Ureter (tissue), 1 donor: ENCODE results near the gene FRK. TPM values are rescaled to one million over a fixed set of nuclear protein-coding genes. Genes with fewer than 3 reads are reported as not detected.
"Not testable (repeated sequence)": the region's sequence is repeated elsewhere in the genome, so short reads cannot be mapped to it uniquely, and the experiment has no call there.

ENCODE experiments used
- DNase-seq: peaks from one replicate; pipeline ENCODE4 v3.0.0-alpha.2; 2020; ENCODE audit warnings: low spot score
- total RNA-seq: library from RNA; stranded (reverse); gene quantifications from one replicate; pipeline ENCODE4 v1.2.4, GENCODE V29; 2023
- donor health status: DM: yes; HTN: yes; CAD: no.

Gene FRK
- total RNA-seq, 1 donor from 2014 or later, result 11.5 TPM

- no peak for DNase-seq
These were observed 52.0 kb downstream of the FRK start for GRCh38 chr6:116008470-116009243.

- DNase-seq, result no peak
These were observed 55.6 kb downstream of the FRK start for GRCh38 chr6:116004841-116005815.

- DNase-seq, result no peak
These were observed 57.0 kb downstream of the FRK start for GRCh38 chr6:116003668-116004067.

GRCh38 chr6:116002756-116003155 lies 57.9 kb downstream of the FRK start:
- DNase-seq, result no peak

GRCh38 chr6:115999235-115999634 lies 61.5 kb downstream of the FRK start:
- no peak for DNase-seq

- DNase-seq, result no peak
These were observed 62.6 kb downstream of the FRK start for GRCh38 chr6:115997990-115998585.

- DNase-seq, result no peak
These were observed 74.7 kb downstream of the FRK start for GRCh38 chr6:115986026-115986425.

- DNase-seq, result no peak
These were observed 75.9 kb downstream of the FRK start for GRCh38 chr6:115984809-115985208.

GRCh38 chr6:115983998-115984397 lies 76.7 kb downstream of the FRK start:
- no peak for DNase-seq

GRCh38 chr6:115982453-115982852 lies 78.2 kb downstream of the FRK start:
- DNase-seq, result no peak

GRCh38 chr6:115977220-115977619 lies 83.5 kb downstream of the FRK start:
- DNase-seq, result no peak

GRCh38 chr6:115976321-115976870 lies 84.3 kb downstream of the FRK start:
- no peak for DNase-seq

GRCh38 chr6:115972679-115973078 lies 88.0 kb downstream of the FRK start:
- no peak for DNase-seq

GRCh38 chr6:115971785-115972184 lies 88.9 kb downstream of the FRK start:
- no peak for DNase-seq

GRCh38 chr6:115969930-115970273 lies 90.8 kb downstream of the FRK start:
- DNase-seq, result no peak

- DNase-seq, result no peak
These were observed 91.3 kb downstream of the FRK start for GRCh38 chr6:115969207-115969929.

- DNase-seq, result not testable (repeated sequence)
These were observed 100.4 kb downstream of the FRK start for GRCh38 chr6:115960286-115960685.

GRCh38 chr6:115958958-115959357 lies 101.7 kb downstream of the FRK start:
- DNase-seq, result no peak

- no peak for DNase-seq
These were observed 106.0 kb downstream of the FRK start for GRCh38 chr6:115954740-115955139.

GRCh38 chr6:115948751-115949150 lies 111.9 kb downstream of the FRK start:
- DNase-seq, result no peak

GRCh38 chr6:115947966-115948541 lies 112.6 kb downstream of the FRK start:
- no peak for DNase-seq
